NAMALWA (cell line): ENCODE measurements around the gene NIPBL.
A peak's percentile ranks its signal among the peaks of the same experiment; 100 is the strongest.
"Not testable (repeated sequence)": the region's sequence is repeated elsewhere in the genome, so short reads cannot be mapped to it uniquely, and the experiment has no call there.

ENCODE experiments used
- DNase-seq: peaks from one replicate; pipeline ENCODE4 v3.0.0-alpha.2; 2015; ENCODE audit warnings: low spot score

Gene NIPBL

GRCh38 chr5:36901077-36901476 is 24.5 kb downstream of the NIPBL start:
- not testable (repeated sequence) for DNase-seq

GRCh38 chr5:36901856-36902255 is 25.3 kb downstream of the NIPBL start:
- DNase-seq = no peak

GRCh38 chr5:36902353-36902752 is 25.8 kb downstream of the NIPBL start:
- no peak for DNase-seq

GRCh38 chr5:36904677-36905076 is 28.1 kb downstream of the NIPBL start:
- DNase-seq = no peak

GRCh38 chr5:36908544-36909260 is 32.1 kb downstream of the NIPBL start:
- DNase-seq = no peak

GRCh38 chr5:36915653-36916052 is 39.1 kb downstream of the NIPBL start:
- DNase-seq = no peak

GRCh38 chr5:36916614-36917013 is 40.0 kb downstream of the NIPBL start:
- not testable (repeated sequence) for DNase-seq

- not testable (repeated sequence) for DNase-seq
These were observed 40.8 kb downstream of the NIPBL start for GRCh38 chr5:36917358-36917757.

- DNase-seq = no peak
These were observed 42.7 kb downstream of the NIPBL start for GRCh38 chr5:36919238-36919637.

GRCh38 chr5:36919650-36920049 is 43.1 kb downstream of the NIPBL start:
- no peak for DNase-seq

GRCh38 chr5:36928947-36929346 is 52.4 kb downstream of the NIPBL start:
- DNase-seq = no peak

- DNase-seq = no peak
These were observed 52.9 kb downstream of the NIPBL start for GRCh38 chr5:36929438-36929837.

GRCh38 chr5:36932056-36932455 is 55.5 kb downstream of the NIPBL start:
- DNase-seq = no peak

GRCh38 chr5:36932699-36933098 is 56.1 kb downstream of the NIPBL start:
- DNase-seq = no peak

GRCh38 chr5:36934740-36935356 is 58.3 kb downstream of the NIPBL start:
- DNase-seq = no peak

- no peak for DNase-seq
These were observed 59.2 kb downstream of the NIPBL start for GRCh38 chr5:36935805-36936204.

- no peak for DNase-seq
These were observed 59.7 kb downstream of the NIPBL start for GRCh38 chr5:36936309-36936708.

GRCh38 chr5:36938129-36938528 is 61.6 kb downstream of the NIPBL start:
- no peak for DNase-seq

- no peak for DNase-seq
These were observed 63.6 kb downstream of the NIPBL start for GRCh38 chr5:36939969-36940858.

GRCh38 chr5:36943584-36943983 is 67.0 kb downstream of the NIPBL start:
- DNase-seq = no peak

GRCh38 chr5:36944024-36944423 is 67.5 kb downstream of the NIPBL start:
- no peak for DNase-seq

- peak; percentile 88 for DNase-seq
These were observed 68.1 kb downstream of the NIPBL start for GRCh38 chr5:36944607-36945225.
